ELR (cell line): Measurements from ENCODE around the gene SKOR1.
A peak's percentile ranks its signal among the peaks of the same experiment; 100 is the strongest.

Source experiments
- DNase-seq: peaks from one replicate; pipeline ENCODE4 v3.0.0-alpha.2; 2015; ENCODE audit warnings: low read depth

Gene SKOR1

GRCh38 chr15:67818464-67818863, 6.8 kb upstream of the SKOR1 start:
- DNase-seq = no peak

DNA sequence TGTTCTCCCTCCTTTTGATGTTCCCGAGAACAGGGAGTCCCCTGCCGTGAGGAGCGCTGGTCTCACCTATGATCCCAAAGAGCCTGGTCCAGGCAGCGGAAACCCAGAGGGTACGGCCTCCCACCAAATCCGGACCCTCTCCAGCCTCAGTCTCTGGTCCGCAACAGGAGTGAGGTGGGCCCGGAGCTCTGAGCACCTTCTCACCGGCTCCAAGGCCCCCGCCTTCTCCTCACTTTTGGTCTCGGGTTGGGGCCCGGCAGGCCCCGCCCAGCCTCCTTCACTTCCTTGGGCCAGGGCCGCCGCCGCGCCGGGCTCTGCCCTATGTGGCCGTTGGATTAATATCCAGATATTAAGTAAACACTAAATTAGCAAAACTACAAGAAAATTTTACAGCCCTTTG, 5.7 kb upstream of the SKOR1 start:
- no peak for DNase-seq

GRCh38 chr15:67820122-67820991, 5.0 kb upstream of the SKOR1 start:
- DNase-seq = no peak

DNA sequence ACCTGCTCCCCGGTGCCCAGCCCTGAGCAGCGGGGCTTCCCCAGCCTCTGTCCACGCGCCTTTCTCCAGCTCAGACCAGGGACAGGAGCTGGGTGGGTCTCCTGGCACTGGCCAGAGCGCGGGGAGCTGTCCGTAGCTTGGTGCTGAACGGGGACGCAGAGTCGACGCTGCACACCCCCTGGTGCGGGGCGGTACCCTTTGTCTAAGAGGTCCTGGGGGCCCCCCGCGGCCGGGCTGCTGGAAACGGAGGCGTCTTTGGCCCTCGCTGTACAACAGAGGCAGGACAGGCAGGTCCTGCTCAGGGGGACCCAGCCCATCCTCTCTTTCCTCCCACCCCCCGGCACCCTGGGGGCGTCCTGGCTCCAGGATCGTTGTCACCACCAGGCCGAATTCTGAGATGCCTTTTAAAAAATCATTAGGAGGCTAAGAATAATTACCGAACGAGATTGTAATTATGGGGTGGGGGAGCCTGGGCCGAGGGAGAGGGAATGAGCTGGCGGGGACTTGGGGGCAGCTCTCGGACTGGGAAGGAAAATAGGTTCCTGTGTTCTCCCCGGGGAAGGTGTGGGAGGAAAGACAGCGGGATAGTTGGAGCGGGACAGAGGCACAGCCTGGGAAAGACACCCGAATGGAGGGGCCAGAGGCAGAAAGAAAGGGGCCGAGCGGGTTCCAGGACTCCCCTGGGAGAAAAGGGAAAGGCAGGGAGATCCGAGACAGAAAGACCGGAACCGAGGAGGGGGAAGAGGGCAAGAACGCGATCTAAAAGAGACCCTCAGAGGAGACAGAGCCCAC, 4.1 kb upstream of the SKOR1 start:
- peak; percentile 54 for DNase-seq

DNA sequence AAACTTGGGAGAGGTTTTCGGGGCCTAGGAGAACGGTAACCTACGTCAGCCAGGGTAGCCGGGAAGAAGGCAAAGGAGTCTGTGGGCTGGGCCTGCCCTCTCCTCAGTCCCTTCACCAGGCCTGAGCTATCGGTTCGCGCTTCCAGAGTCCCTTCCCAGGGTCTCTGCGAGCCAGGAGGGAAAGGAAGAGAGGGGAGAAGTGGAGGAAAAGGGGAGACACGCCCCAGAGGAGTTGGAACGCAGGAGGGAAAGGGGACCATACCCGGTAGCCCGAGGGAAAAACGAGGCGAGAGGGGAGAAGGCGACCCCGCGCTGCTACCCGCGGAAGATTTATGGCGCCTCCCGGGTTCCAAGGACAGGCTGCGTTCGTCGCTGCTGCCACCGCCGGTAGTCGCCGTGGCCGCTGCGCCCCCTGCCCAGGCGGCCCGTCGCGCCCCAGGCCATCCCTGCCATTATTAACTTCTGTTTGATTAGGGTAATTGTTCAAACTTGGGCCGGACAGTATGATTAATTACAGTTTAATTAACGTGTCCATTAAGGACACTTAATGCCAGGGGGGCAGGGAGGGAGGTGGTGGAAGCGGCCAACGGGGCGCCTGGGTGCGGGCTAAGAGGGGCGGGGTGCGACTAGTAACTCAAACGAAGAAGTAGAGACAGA, 3.4 kb upstream of the SKOR1 start:
- DNase-seq = no peak

DNA sequence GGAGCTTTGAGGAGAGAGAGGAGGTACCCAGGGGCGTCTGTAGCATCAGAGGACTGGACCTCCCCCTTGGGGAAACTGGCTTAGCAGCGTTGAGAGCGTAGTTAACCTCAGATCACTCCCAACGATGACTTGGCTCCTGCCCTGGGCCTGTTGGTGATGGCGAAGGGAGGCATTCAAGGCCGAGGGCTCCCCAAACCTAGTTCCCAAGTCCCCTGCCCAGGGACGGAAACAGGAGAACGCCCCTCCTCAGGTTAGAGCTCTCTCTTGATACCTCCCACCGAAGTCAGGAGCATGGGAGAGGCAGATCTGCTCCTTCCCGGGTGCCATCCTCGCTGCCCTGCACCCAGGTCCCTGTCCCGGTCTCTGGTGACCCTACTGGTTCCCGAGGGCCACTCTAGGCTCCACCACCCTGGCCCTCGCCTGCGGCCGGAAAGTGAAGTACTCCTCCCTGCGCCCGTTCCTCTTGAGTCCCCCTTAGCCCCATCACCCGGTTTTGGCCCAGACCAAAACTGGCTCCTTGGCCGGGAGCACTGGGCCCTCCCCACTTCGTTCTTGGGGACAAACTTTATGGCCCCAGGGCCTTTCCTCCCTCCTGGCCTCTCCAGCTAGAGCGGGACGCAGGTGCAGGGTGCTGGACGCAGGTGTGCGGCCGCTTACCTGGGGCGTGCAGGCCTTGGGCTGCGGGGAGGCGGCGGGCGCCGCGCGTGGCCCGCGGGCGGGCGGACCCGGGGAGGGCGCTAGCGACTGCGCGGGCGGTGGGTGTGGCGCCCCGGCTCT, 2.6 kb upstream of the SKOR1 start:
- DNase-seq = no peak

DNA sequence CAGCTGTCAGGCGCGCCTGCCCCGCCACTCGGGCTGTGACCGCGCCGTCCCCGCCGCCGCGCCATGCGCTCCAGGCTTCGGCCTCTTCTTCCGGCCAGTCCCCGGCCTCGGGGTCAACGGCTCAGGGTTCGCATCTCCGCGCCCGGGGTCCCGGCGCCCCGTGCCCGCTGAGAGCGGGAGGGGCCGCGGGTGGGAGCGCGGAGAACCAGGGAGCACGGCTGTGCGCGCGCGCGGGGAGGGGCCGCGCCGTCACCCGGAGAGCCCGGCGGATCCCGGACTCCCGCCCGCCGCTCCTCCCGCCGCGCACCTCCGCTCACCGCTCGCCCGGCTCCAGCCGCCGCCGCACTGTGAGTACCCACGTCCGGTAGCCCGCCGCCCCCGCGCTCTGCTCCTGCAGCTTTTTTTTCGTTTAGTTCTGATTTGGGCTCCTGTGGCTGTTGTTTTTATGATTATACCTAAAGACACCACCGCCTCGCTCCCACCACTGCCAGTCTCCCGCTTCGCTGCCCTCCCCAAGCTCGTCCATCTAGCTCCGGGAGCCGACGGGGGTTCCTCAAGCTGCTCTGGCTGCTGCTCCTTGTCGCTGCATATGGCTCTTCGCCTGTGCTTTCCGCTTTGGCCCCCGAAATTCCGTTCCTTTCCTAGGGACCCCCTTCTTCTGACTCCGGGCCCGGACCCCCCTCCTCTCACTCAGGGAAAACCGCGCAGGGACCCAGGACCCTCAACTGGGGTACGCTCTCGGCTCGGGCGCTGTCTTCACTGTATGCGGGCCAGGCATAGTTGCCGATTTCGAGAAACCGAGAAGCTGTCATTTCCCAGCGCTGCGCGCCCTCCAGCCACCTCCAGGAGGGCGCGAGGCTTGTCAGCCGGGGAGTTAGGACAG, 1.8 kb upstream of the SKOR1 start:
- no peak for DNase-seq

DNA sequence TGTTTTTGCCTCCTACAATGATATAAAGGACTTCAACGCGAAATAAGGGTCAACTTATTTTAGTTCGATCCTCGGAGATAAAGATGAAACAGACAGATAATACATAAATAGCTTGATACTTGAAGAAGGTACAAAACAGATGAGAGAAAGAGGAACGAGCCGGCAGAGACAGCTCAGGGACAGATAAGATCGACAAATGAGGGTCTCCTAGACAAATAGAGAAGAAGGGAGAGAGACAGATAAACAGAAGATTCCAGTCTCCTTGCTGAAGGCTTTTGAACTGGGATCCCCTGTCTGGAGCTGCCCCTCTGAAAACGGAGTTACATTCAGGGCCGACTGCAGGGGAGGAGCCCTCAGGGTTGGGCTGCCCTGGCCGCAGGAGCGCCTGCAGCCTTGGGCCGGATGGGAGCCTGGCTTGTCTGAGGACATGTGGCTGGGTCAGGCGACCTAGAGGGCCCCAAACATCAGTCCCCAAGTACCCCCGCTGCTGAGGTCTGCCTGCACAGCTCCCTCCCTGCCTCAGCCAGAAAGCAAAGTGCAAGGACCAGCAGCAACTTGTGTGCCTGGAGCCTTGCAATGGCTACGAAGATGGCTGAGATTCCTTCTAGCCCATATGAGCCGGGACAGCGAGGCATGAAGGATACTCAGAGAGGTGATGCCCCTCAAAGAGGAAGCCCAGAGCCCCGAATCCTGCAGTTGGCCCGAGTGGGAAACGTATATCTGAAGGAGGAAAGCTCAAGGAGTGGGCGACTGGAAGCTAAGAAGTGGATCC, 926 bp upstream of the SKOR1 start:
- no peak for DNase-seq

DNA sequence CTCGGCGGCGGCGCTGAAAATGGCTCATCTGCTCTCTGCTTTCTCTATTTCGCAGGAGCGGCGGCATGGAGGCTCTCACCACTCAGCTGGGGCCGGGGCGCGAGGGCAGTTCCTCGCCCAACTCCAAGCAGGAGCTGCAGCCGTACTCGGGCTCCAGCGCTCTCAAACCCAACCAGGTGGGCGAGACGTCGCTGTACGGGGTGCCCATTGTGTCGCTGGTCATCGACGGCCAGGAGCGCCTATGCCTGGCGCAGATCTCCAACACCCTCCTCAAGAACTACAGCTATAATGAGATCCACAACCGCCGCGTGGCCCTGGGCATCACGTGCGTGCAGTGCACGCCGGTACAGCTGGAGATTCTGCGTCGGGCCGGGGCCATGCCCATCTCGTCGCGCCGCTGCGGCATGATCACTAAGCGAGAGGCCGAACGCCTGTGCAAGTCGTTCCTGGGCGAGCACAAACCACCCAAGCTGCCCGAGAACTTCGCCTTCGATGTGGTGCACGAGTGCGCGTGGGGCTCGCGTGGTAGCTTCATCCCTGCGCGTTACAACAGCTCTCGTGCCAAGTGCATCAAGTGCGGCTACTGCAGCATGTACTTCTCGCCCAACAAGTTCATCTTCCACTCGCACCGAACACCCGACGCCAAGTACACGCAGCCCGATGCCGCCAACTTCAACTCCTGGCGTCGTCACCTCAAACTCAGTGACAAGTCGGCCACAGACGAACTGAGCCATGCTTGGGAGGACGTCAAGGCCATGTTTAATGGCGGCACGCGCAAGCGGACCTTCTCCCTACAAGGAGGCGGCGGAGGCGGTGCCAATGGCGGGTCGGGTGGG, 790 bp downstream of the SKOR1 start:
- DNase-seq = no peak

- DNase-seq = no peak
These were observed 1.6 kb downstream of the SKOR1 start for GRCh38 chr15:67826717-67827561.

GRCh38 chr15:67827562-67828277, 2.4 kb downstream of the SKOR1 start:
- DNase-seq = no peak

DNA sequence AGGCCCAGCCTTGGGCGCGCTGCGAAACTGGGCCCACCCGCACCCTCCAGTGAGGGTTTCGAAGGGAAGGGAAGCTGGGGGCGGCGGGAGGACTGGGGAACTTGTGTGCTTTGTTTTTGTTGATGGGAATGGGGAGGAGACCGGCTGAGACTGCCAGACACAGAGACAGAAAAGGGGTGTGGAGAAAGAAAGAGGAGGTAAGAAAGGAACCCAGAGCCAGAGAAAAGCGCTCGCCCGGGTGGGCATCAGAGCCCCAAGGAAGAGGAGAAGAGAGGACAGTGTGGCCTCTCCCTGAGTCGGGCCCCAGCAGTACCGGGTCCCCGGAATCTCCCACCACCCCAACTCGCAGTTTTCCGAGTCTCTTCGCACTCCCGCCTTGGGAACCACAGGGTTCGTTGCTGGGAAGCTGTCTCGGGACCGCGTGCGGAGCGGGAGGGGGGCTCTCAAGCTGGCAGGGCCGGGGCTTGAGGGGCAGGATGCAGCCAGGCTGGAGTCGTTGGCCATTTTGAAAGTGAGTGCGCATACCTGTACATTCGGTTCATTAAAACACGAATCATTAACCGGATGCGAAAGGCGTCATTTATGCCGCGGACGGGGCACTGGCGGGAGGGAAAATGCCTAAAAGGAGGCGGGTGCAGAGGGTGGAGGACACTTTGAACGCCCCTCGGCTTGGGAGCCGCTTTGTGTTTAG, 3.1 kb downstream of the SKOR1 start:
- no peak for DNase-seq

DNA sequence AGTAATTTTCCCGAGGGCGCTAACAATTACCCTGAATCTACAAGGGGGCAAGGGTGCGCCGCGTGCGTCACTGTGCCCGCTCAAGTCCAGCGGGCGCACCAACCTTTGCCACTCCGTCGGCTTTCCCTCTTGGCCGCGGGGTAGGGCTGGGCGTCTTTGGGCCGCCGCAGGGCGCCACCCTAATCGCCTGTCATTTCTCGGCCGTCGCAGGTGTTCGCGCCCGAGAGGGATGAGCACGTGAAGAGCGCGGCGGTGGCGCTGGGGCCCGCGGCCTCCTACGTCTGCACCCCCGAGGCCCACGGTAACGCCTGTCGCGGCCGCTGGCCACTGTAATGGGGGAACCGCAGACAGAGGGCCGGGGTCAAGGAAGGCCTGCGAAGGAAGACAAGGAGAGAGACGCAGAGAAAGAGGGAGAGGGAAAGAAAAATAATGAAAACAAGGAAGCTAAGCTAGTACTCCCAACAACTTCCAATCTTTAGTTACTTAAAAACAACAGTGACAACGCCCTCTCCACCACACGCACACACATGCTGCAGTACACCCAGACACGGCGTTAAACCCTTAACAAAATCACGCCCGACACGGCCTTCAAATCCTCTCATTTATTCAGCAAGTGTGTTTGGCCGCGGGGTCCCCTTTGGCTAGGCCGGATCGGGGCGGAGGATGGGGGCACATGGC, 3.8 kb downstream of the SKOR1 start:
- DNase-seq = no peak

DNA sequence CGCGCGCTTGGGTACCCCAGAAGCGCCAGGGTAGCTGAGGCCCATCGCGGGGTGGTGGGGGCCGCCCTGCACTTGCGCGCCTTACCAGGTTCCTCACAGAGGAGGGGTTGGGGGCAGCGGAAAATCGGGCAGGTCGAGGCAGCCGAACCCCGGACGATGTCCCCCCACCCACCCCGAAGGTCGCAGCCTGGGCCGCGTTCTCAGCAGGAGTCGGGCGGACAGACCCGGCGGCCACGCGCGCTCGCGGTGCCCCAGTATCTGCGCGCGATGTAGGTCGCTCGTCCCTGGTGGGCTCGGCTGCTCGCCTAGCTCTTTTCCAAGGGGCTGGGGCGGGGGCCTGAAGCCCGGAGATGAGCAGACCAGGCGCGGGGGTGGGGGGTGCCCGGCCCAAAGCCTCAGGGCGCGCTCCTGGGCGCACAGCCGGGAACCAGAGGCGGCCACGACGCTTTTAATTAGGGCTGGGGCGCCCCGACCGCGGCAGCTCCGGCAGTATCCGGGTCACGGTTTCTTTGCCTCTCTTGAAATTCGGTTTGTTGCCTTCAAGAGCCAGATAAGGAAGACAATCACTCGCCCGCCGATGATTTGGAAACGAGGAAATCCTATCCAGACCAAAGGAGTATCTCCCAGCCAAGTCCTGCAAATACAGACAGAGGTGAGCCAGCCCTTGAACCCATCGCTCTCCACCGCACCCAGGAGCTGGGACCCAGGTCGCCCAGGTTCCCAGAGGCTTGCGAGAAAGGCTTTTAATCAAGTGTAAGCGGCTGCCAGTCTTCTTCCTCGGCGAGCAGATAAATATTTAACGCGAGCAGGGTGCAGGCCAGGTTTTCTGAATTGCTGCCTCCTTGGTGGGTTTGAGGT, 4.6 kb downstream of the SKOR1 start:
- no peak for DNase-seq

DNA sequence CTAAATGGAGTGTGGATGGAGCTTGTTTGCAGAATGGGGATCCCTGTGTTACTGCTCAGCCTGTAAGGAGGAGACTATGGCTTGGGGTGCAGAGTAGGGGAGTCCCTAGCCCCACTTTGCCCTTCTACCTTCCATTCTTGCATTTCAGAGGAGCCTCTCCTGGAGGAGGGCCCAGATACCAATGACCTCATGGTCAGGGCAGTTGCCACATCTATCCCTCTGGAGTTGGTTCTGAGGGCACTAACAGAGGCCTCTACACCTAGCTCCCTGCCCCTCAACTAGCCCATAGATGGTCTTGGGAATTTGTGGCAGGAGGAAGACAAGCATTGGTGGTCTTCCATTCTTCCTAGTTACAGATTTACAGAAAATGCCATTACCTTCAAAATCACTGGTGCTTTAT, 6.1 kb downstream of the SKOR1 start:
- DNase-seq = no peak
